HCT116 (cell line): Measurements from ENCODE around the gene MEF2D. TPM values are rescaled to one million over a fixed set of nuclear protein-coding genes. Genes with fewer than 3 reads are reported as not detected.

Source experiments
- ATAC-seq: fragments of 200-7000 bp; cut with Tn5 transposase; 2 replicates; pipeline ENCODE4 v1.9.1; 2020; ENCODE audit warnings: mild to moderate bottlenecking, moderate library complexity
- BruUV-seq: library from RNA; stranded (reverse); fragments of 400-500 nt; replicated peaks from 2 replicates; lab custom pipeline; 2021; lab: Mats Ljungman, UMichigan
- CTCF ChIA-PET: fragments of 300-600 bp; sonication (Branson Sonifier 250); formaldehyde crosslinking; loops from one replicate; lab custom pipeline; 2021; ENCODE audit warnings: antibody characterized with exemption; lab: Charles Lee
- POLR2A ChIA-PET: fragments of 300-600, 350-600 bp; sonication (Branson Sonifier 250); formaldehyde crosslinking; loops from one replicate; lab custom pipeline; 2021; ENCODE audit warnings: antibody characterized with exemption; lab: Charles Lee
- RAD21 ChIA-PET, 2 experiments: fragments of 300-600 bp; sonication (Branson Sonifier 250); formaldehyde crosslinking; loops; one replicate each; lab custom pipeline; 2023; ENCODE audit warnings: low total read pairs in 2 of 2; ENCODE audit not compliant: uncharacterized antibody in 2 of 2, unreplicated experiment in 2 of 2, low non-redundant PET in 1 of 2; lab: Charles Lee
- DNase-seq: peaks from one replicate; pipeline ENCODE4 v3.0.0-alpha.2; 2010; ENCODE audit warnings: low read depth, low spot score
- H2AFZ ChIP-seq: fragments of 200-600 bp; shearing (Covaris generic), sonication (generic); 2 replicates; pipeline ENCODE4 v1.6.1; 2017; ENCODE audit warnings: low read depth, mixed run types, mixed read lengths, antibody characterized with exemption, low read length; ENCODE audit not compliant: poor library complexity, severe bottlenecking
- H3K27ac ChIP-seq: 2 replicates; pipeline ENCODE4 v1.5.1; 2012; ENCODE audit warnings: low read depth, low read length
- H3K27me3 ChIP-seq: fragments of 200-600 bp; sonication (generic); 2 replicates; pipeline ENCODE4 v1.6.1; 2016; ENCODE audit warnings: mixed run types, low read length, mixed read lengths; ENCODE audit not compliant: insufficient read depth
- H3K36me3 ChIP-seq, 2 experiments: fragments of 200-500 bp in 1 of 2; fragments of 200-600 bp in 1 of 2; sonication (Bioruptor generic) in 1 of 2; sonication (generic) in 1 of 2; 2 replicates each; pipeline versions ENCODE4 v1.5.1 to v1.6.1; 2014 to 2016; ENCODE audit warnings: low read length in 2 of 2, inconsistent platforms in 1 of 2, mixed read lengths in 1 of 2, mixed run types in 1 of 2; ENCODE audit not compliant: insufficient read depth in 2 of 2, control insufficient read depth in 1 of 2
- H3K4me1 ChIP-seq, 2 experiments: fragments of 200-600 bp in 1 of 2; sonication (generic) in 1 of 2; 2 replicates each; pipeline versions ENCODE4 v1.5.1 to v1.6.1; 2012 to 2017; ENCODE audit warnings: low read length in 2 of 2, inconsistent platforms in 1 of 2, mild to moderate bottlenecking in 1 of 2, mixed read lengths in 1 of 2, mixed run types in 1 of 2, moderate library complexity in 1 of 2; ENCODE audit not compliant: insufficient read depth in 2 of 2, control insufficient read depth in 1 of 2
- H3K4me2 ChIP-seq: fragments of 200-600 bp; sonication (generic); 2 replicates; pipeline ENCODE4 v1.6.1; 2017; ENCODE audit warnings: mixed run types, low read length, mixed read lengths
- H3K4me3 ChIP-seq, 2 experiments: fragments of 200-600 bp in 1 of 2; sonication (generic) in 1 of 2; replicated peaks in 1 of 2; 2 replicates each; pipeline ENCODE4 v1.5.1; 2011 to 2016; ENCODE audit warnings: low read length in 2 of 2, control low read depth in 1 of 2, low read depth in 1 of 2, mild to moderate bottlenecking in 1 of 2, mixed read lengths in 1 of 2, mixed run types in 1 of 2
- H3K79me2 ChIP-seq: fragments of 200-600 bp; sonication (generic); 2 replicates; pipeline ENCODE4 v1.6.1; 2017; ENCODE audit warnings: mild to moderate bottlenecking, mixed run types, low read length, moderate library complexity, mixed read lengths; ENCODE audit not compliant: insufficient read depth
- H3K9ac ChIP-seq: fragments of 200-600 bp; sonication (generic); 2 replicates; pipeline ENCODE4 v1.6.1; 2016; ENCODE audit warnings: low read length, mixed read lengths
- H3K9me2 ChIP-seq: fragments of 200-600 bp; sonication (generic), shearing (Covaris generic); 2 replicates; pipeline ENCODE4 v1.6.1; 2017; ENCODE audit warnings: mixed run types, mild to moderate bottlenecking, moderate library complexity; ENCODE audit not compliant: insufficient read depth
- H3K9me3 ChIP-seq, 2 experiments: fragments of 200-500 bp in 1 of 2; fragments of 200-600 bp in 1 of 2; sonication (Bioruptor generic) in 1 of 2; sonication (generic) in 1 of 2; 2 replicates each; pipeline ENCODE4 v1.6.1; 2014 to 2017; ENCODE audit warnings: low read length in 2 of 2, mixed read lengths in 2 of 2, inconsistent platforms in 1 of 2, low read depth in 1 of 2, mild to moderate bottlenecking in 1 of 2, mixed run types in 1 of 2, moderate library complexity in 1 of 2; ENCODE audit not compliant: control insufficient read depth in 1 of 2, insufficient read depth in 1 of 2
- H4K20me1 ChIP-seq: fragments of 200-600 bp; sonication (generic), shearing (Covaris generic); 2 replicates; pipeline ENCODE4 v1.6.1; 2017; ENCODE audit warnings: mixed run types, mild to moderate bottlenecking, moderate library complexity; ENCODE audit not compliant: insufficient read depth
- CEBPB ChIP-seq: IDR thresholded peaks from 2 replicates; pipeline ENCODE4 v1.6.1; 2012; ENCODE audit warnings: low read depth
- EGR1 ChIP-seq: IDR thresholded peaks from 2 replicates; pipeline ENCODE4 v1.6.1; 2012; ENCODE audit warnings: low read depth
- EZH2 ChIP-seq: fragments of 200-600 bp; sonication (generic); IDR thresholded peaks from 2 replicates; pipeline ENCODE4 v1.6.1; 2017; ENCODE audit warnings: antibody characterized with exemption, mixed run types
- FOSL1 ChIP-seq: IDR thresholded peaks from 2 replicates; pipeline ENCODE4 v1.6.1; 2012; ENCODE audit warnings: low read depth
- POLR2A ChIP-seq: IDR thresholded peaks from 2 replicates; pipeline ENCODE4 v1.7.0; 2011; ENCODE audit warnings: borderline replicate concordance; ENCODE audit not compliant: insufficient read depth, insufficient read length; ENCODE audit errors: extremely low read depth
- POLR2AphosphoS5 ChIP-seq: IDR thresholded peaks from 2 replicates; pipeline ENCODE4 v1.6.1; 2011; ENCODE audit warnings: mild to moderate bottlenecking, low read depth, low read length, moderate library complexity
- RAD21 ChIP-seq: IDR thresholded peaks from 2 replicates; pipeline ENCODE4 v1.6.1; 2012; ENCODE audit warnings: low read depth, mild to moderate bottlenecking
- SIN3A ChIP-seq: IDR thresholded peaks from 2 replicates; pipeline ENCODE4 v1.6.1; 2012; ENCODE audit warnings: low read depth
- SP1 ChIP-seq: IDR thresholded peaks from 2 replicates; pipeline ENCODE4 v1.6.1; 2012; ENCODE audit warnings: low read depth
- SRF ChIP-seq: IDR thresholded peaks from 2 replicates; pipeline ENCODE4 v1.6.1; 2012; ENCODE audit warnings: low read depth
- TCF7L2 ChIP-seq: IDR thresholded peaks from 2 replicates; pipeline ENCODE4 v1.7.0; 2011; ENCODE audit warnings: borderline replicate concordance, inconsistent platforms; ENCODE audit not compliant: insufficient read depth, insufficient read length; ENCODE audit errors: extremely low read depth
- ZFX ChIP-seq: fragments of 450-650 bp; IDR thresholded peaks from 2 replicates; pipeline ENCODE4 v1.6.1; 2017
- intact Hi-C: fragments of 100-400 bp; cut with micrococcal nuclease; formaldehyde crosslinking; loops from 2 replicates; pipeline ENCODE4 v1.10.0; 2022
- total RNA-seq: library from RNA; stranded (reverse); gene quantifications from one replicate; pipeline ENCODE4 v1.2.1, GENCODE V29; 2021; ENCODE audit not compliant: unreplicated experiment
- TF ChIP-seq, protein P1 (sequence below): IDR thresholded peaks from 2 replicates; pipeline ENCODE4 v1.6.1; 2011; ENCODE audit warnings: mild to moderate bottlenecking, low read length, moderate library complexity; ENCODE audit not compliant: insufficient replicate concordance; ENCODE audit errors: extremely low read depth
- TF ChIP-seq, protein P2 (sequence below), 3 experiments: fragments of 200-600 bp in 1 of 3; sonication (generic) in 1 of 3; IDR thresholded peaks in 2 of 3; conservative IDR thresholded peaks in 1 of 3; 2 replicates each; pipeline ENCODE4 v1.5.1; 2012 to 2017; ENCODE audit warnings: low read depth in 2 of 3, low read length in 2 of 3, antibody characterized with exemption in 1 of 3, borderline replicate concordance in 1 of 3, control low read depth in 1 of 3, mild to moderate bottlenecking in 1 of 3, mixed read lengths in 1 of 3, mixed run types in 1 of 3, moderate library complexity in 1 of 3; ENCODE audit not compliant: insufficient read depth in 1 of 3
- TF ChIP-seq, protein P3 (sequence below): IDR thresholded peaks from 2 replicates; pipeline ENCODE4 v1.6.1; 2012; ENCODE audit warnings: low read depth

MEF2D gene
- total RNA-seq, 1 experiment from 2014 or later = 44.2 TPM

DNA sequence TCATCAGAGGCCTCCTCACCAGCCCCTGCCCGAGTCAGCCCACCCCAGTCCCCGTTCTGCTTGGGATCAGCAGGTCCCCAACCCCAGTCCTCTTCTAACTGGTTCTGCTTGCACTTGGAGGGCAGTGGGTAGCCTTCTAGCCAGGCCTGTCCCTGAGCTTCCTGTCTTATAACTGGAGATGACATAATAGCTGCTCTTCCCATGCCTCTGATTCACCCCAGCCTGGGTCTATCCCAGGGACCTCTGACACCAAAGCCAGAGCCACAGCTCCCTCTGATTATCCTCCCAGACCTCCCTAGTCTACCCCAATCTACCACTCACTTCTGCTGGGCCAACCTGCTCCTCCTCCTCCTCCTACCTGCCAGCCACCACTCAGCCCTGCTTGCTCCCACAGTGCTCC, 40.4 kb upstream of the MEF2D start:
- no peaks in the 10 kb centered on the region for H3K9me2 ChIP-seq
- RAD21 ChIA-PET = no interaction called here
- POLR2A ChIA-PET = no interaction called here
- no peak overlapping the region for H3K27ac ChIP-seq
- no peak overlapping the region for H3K4me2 ChIP-seq
- ATAC-seq (no peak), DNase-seq (no peak)
- H3K4me1 ChIP-seq = no peaks in the 10 kb centered on the region
- no peaks in the 10 kb centered on the region for H3K79me2 ChIP-seq
- H4K20me1 ChIP-seq = no peaks in the 10 kb centered on the region
- peaks cover 11 to 28% of the 10 kb centered on the region in 2 experiments for H3K36me3 ChIP-seq
- H3K9ac ChIP-seq = no peak overlapping the region
- CTCF ChIA-PET = no interaction called here
- no peaks in the 10 kb centered on the region for H3K27me3 ChIP-seq
- BruUV-seq = no TSS peak
- no peaks in the 10 kb centered on the region for H3K9me3 ChIP-seq
- intact Hi-C loops = no loop called here
- no peak overlapping the region for H3K4me3 ChIP-seq
- TF ChIP-seq, protein P1, sequence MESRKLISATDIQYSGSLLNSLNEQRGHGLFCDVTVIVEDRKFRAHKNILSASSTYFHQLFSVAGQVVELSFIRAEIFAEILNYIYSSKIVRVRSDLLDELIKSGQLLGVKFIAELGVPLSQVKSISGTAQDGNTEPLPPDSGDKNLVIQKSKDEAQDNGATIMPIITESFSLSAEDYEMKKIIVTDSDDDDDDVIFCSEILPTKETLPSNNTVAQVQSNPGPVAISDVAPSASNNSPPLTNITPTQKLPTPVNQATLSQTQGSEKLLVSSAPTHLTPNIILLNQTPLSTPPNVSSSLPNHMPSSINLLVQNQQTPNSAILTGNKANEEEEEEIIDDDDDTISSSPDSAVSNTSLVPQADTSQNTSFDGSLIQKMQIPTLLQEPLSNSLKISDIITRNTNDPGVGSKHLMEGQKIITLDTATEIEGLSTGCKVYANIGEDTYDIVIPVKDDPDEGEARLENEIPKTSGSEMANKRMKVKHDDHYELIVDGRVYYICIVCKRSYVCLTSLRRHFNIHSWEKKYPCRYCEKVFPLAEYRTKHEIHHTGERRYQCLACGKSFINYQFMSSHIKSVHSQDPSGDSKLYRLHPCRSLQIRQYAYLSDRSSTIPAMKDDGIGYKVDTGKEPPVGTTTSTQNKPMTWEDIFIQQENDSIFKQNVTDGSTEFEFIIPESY = no peak
- TF ChIP-seq, protein P2, sequence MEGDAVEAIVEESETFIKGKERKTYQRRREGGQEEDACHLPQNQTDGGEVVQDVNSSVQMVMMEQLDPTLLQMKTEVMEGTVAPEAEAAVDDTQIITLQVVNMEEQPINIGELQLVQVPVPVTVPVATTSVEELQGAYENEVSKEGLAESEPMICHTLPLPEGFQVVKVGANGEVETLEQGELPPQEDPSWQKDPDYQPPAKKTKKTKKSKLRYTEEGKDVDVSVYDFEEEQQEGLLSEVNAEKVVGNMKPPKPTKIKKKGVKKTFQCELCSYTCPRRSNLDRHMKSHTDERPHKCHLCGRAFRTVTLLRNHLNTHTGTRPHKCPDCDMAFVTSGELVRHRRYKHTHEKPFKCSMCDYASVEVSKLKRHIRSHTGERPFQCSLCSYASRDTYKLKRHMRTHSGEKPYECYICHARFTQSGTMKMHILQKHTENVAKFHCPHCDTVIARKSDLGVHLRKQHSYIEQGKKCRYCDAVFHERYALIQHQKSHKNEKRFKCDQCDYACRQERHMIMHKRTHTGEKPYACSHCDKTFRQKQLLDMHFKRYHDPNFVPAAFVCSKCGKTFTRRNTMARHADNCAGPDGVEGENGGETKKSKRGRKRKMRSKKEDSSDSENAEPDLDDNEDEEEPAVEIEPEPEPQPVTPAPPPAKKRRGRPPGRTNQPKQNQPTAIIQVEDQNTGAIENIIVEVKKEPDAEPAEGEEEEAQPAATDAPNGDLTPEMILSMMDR (IDR thresholded peaks at IDR 0.05 in 2 of 3, conservative IDR thresholded peaks at IDR 0.05 in 1 of 3; ENCODE audit: borderline replicate concordance in 1 of 3, insufficient read depth in 1 of 3, low read depth in 2 of 3, low read length in 2 of 3) = no peak
- TF ChIP-seq, protein P3, sequence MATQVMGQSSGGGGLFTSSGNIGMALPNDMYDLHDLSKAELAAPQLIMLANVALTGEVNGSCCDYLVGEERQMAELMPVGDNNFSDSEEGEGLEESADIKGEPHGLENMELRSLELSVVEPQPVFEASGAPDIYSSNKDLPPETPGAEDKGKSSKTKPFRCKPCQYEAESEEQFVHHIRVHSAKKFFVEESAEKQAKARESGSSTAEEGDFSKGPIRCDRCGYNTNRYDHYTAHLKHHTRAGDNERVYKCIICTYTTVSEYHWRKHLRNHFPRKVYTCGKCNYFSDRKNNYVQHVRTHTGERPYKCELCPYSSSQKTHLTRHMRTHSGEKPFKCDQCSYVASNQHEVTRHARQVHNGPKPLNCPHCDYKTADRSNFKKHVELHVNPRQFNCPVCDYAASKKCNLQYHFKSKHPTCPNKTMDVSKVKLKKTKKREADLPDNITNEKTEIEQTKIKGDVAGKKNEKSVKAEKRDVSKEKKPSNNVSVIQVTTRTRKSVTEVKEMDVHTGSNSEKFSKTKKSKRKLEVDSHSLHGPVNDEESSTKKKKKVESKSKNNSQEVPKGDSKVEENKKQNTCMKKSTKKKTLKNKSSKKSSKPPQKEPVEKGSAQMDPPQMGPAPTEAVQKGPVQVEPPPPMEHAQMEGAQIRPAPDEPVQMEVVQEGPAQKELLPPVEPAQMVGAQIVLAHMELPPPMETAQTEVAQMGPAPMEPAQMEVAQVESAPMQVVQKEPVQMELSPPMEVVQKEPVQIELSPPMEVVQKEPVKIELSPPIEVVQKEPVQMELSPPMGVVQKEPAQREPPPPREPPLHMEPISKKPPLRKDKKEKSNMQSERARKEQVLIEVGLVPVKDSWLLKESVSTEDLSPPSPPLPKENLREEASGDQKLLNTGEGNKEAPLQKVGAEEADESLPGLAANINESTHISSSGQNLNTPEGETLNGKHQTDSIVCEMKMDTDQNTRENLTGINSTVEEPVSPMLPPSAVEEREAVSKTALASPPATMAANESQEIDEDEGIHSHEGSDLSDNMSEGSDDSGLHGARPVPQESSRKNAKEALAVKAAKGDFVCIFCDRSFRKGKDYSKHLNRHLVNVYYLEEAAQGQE = no peak
- TF ChIP-seq SRF (no peak), POLR2A (no peak), POLR2AphosphoS5 (no peak), SP1 (no peak), TCF7L2 (no peak), RAD21 (no peak), ZFX (no peak), SIN3A (no peak), CEBPB (no peak), EGR1 (no peak), EZH2 (no peak), FOSL1 (no peak)
- H2AFZ ChIP-seq = no peak overlapping the region
